HG02623 (cell line): ENCODE measurements around the gene CD84.
"Not testable (repeated sequence)": the region's sequence is repeated elsewhere in the genome, so short reads cannot be mapped to it uniquely, and the experiment has no call there.

Source experiments
- ATAC-seq: cut with Tn5 transposase; IDR thresholded peaks from one replicate; pipeline ENCODE4 v1.9.1; 2021; ENCODE audit warnings: moderate library complexity; ENCODE audit not compliant: unreplicated experiment

The CD84 gene

DNA sequence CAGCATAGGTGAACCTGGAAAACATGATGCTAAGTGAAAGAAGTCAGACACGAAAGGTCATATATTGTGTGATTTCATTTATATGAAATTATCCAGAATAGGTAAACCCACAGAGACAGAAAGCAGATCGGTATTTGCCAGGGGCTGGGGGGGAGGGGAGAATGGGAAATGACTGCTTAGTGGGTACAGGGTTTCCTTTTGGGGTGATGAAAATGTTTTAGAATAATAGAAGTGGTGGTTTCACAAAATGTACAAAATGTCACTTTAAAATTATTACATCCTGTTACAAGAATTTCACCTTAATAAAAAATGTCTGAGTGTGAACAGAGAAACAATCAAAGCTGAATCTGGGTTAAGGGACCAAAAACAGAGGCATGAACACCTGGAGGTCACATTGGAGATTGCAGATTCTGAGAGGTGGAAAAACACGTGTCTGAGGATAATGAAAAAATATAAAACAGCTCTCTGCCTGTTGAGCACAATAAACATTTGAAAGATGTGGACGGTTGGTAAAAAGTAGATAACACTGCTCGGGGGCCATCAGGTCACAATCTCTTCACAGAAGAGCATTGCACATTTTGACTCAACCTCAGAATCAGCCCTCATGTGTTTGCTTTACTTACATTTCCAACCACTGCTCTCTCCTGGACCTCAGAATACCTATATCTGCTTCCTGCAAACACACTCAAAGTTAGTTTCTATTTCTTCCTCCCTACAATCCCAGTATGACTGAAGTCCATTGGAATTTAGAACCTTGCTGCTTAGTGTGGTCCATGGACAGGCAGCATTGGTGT, 59.5 kb downstream of the CD84 start:
- no peak for ATAC-seq

DNA sequence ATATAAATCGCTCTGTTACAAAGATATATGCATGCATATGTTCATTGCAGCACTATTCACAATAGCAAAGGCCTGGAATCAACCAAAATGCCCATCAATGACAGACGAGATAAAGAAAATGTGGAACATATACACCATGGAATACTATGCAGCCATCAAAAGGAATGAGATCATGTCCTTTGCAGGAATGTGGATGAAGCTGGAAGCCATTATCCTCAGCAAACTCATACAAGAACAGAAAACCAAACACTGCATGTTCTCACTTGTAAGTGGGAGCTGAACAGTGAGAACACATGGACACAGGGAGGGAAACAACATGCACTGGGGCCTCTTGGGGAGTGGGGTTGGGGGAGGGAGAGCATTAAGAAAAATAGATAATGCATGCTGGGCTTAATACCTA, 61.8 kb downstream of the CD84 start:
- ATAC-seq = not testable (repeated sequence)

DNA sequence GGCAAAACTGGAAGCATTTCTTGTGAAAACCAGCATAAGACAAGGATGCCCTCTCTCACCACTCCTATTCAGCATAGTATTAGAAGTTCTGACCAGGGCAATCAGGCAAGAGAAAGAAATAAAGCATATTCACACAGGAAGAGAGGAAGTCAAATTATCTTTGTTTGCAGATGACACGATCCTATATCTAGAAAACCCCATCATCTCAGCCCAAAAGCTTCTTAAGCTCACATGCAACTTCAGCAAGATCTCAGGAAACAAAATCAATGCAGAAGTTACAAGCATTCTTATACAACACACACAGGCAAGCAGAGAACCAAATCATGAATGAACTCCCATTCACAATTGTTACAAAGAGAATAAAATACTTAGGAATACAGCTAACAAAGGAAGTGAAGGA, 63.4 kb downstream of the CD84 start:
- ATAC-seq = not testable (repeated sequence)

DNA sequence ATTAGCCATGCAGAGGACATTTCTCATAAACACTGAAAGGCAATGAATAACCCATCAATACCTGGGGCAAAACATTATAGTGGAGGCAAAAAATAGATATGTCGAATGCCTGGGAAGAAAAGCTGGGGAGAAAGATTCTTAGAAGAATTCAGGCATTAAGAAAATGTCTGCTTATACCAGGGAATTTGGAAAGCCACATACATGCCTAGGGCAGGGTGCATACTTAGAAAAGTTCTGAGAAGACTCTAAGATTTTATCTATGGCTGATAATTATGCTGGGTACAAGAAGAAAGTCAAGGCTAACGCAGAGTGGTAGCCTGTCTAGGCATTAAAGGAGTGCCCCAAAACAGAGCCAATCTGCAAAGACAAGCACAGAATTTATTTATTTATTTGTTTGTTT, 74.6 kb downstream of the CD84 start:
- ATAC-seq = no peak

DNA sequence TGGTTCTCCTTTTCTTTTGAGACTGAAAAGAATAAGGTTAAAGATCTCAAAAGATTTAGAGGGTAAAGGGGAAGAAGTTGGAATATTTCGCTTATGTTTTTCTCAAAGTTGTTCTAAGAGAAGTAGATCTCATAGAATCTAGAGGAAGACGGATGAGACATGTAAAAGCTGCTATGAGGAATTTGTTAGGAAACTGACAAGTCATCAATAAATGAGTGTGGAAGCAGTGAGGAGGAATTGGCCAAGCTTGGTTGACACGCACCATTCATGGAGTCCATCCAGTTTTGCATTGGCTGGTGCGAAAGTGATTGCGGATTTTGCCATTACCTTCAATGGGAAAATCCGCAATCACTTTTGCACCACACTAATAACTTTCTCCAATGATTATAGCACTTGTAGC, 76.2 kb downstream of the CD84 start:
- no peak for ATAC-seq

DNA sequence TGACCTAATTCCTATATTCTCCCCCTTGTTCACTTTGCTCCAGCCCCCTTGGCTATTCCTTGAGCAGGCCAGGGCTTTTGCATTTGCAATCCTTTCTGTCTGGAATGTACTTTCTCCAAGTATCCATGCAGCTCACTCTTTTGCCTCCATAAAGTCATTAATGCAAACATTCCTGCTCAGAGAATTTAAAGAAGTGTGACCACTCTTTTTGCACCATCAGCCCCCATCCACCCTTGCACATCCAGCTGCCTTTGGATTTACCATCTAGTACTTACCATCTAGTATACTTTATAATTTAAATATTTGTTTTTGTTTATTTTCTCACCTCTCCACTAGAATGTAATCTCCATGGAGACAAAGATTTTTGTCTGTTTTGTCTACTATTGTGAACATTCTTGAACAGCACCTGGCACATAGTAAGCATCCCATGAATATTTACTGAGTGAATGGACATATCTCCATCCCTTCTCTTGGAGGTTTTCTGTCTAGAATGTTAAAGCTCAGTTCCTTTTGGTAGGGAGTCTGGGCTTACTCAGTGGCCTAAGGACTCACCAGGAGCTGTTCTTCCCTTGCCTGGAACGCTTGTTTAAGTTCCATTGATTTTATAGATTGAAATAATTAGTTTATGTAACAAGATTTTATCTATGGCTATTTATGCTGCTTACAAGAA, 78.8 kb downstream of the CD84 start:
- ATAC-seq = no peak

DNA sequence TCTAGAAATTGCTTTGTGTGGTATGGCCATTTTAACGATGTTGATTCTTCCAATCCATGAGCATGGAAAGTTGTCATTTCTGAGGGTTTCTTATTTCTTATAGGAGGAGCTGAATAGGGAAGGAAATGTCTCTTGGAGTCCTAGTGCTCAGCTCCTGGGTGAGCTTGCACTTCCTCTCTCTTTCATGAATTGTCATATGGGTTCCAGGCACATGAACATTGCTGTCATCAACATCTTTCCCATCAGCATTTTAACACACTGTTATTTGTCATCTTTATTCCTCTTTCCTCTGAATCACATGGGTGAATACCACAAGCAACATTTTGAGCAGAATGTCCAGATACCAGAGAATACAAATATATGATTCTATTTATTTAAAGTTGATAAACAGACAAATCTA, 79.7 kb downstream of the CD84 start:
- no peak for ATAC-seq

DNA sequence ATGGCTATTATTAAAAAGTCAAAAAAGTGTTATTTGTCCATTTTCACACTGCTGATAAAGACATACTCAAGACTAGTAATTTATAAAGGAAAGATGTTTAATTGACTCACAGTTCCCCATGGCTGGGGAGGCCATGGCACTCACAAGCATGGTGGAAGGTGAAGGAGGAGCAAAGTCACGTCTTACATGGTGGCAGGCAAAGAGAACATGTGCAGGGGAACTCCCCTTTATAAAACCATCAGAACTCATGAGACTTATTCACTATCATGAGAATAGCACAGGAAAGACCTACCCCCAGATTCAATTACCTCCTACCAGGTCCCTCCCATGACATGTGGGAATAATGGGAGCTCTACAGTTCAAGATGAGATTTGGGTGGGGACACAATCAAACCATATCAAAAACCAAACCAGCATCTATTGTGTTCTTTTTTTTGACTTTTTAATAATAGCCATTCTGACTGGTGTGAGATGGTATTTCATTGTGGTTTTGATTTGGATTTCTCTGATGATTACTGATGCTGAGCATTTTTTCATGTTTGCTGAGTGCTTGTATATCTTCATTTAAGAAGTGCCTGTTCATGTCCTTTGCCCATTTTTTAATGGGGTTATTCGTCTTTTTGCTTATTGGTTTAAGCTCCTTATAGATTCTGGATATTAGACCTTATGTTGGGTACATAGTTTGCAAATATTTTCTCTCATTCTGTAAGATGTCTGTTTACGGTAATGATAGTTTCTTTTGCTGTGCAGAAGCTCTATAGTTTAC, 80.8 kb downstream of the CD84 start:
- ATAC-seq = not testable (repeated sequence)

DNA sequence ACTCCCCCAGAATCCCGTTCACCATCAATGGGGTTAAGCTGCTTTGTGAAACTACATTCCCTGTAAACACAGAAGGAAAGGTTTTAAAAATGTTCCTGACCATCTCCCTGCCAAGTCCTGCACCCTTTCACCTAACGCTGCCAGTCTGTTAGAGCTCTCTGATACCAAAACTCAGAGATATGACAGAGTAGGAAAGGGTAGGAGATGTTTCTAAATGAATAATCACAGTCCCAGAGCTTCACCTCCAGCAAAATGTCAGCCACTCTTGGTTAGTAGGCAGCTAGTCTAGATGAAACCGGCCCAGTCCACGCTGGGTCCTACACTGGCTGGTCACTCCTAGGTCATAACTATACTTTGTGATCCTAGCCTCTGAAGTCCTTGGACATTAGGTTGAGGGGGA, 83.0 kb downstream of the CD84 start:
- ATAC-seq = no peak

DNA sequence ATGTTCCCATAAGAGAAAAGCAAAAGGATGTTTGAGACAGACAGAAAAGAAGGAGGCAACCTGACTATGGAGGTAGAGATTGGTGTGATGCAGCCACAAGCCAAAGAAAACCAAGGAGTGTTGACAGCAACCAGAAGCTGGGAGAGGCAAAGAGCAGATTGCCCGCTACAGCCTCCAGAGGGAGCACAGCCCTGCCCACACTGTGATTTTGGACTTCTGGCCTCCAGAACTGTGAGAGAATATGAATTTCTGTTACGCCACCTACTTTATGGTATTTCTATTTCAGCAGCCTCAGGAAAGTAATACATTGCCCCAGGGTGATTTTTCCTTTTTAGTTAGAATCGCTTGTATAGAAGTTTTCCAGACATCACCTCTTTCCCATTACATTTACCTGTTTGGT, 84.7 kb downstream of the CD84 start:
- no peak for ATAC-seq

DNA sequence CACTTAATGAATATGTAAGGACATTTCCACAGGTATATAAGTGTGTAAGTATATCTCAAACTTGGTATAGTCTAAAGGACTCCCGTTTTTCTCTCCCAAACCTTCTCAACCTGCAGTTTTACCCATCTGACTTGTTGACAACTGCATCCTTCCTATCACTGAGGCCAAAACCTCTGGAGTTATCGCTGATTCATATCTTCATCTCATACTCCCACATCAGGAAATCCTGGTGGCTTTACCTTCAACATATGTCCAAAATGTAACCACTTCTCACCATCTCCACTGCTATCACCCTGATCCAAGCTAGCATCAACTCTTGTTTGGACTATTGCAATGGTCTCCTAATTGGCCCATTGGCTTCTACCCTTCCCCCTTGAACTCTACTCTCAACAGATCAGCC, 86.7 kb downstream of the CD84 start:
- ATAC-seq = no peak

DNA sequence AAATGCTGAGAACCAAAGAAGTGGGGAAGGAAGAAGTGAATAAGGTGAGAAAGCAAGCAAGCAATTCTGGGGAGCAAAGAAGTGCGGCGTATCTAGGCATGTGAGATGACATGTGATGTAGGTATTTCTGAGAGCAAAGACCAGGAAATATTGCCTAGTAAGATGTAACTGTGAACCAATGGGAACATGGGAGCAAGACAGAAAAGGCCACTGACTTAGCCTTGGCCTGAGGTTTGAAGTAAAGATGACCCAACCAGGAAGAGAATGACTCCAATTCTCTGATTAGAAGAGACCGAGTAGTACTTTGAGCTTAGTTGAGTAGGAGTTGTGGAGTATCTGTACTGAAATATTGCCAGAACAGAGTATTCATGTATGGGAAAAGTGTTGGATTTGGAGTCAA, 87.3 kb downstream of the CD84 start:
- ATAC-seq = no peak
